Stomach (tissue), 4 donors: ENCODE results near the gene ALK.

Source experiments
- CTCF ChIP-seq, 7 experiments: fragments of 450-650 bp in 4 of 7; fragments of 200-600 bp in 3 of 7; sonication (generic) in 3 of 7; IDR thresholded peaks; one replicate each; pipeline ENCODE4 v1.5.1; 2016 to 2019; ENCODE audit warnings: antibody characterized with exemption in 7 of 7, control low read depth in 2 of 7, mild to moderate bottlenecking in 1 of 7
- EP300 ChIP-seq: sonication (generic); formaldehyde crosslinking; IDR thresholded peaks from one replicate; pipeline ENCODE4 v1.6.1; 2017; ENCODE audit warnings: antibody characterized with exemption
- POLR2A ChIP-seq, 4 donors: fragments of 450-650 bp; IDR thresholded peaks; one replicate each; pipeline ENCODE4 v1.6.1; 2016; ENCODE audit warnings: antibody characterized with exemption in 4 of 4, control low read depth in 2 of 4, mild to moderate bottlenecking in 1 of 4, moderate library complexity in 1 of 4
- POLR2AphosphoS5 ChIP-seq, 3 donors: sonication (generic); formaldehyde crosslinking; IDR thresholded peaks; one replicate each; pipeline ENCODE4 v1.6.1; 2016; ENCODE audit warnings: antibody characterized with exemption in 3 of 3

DNA sequence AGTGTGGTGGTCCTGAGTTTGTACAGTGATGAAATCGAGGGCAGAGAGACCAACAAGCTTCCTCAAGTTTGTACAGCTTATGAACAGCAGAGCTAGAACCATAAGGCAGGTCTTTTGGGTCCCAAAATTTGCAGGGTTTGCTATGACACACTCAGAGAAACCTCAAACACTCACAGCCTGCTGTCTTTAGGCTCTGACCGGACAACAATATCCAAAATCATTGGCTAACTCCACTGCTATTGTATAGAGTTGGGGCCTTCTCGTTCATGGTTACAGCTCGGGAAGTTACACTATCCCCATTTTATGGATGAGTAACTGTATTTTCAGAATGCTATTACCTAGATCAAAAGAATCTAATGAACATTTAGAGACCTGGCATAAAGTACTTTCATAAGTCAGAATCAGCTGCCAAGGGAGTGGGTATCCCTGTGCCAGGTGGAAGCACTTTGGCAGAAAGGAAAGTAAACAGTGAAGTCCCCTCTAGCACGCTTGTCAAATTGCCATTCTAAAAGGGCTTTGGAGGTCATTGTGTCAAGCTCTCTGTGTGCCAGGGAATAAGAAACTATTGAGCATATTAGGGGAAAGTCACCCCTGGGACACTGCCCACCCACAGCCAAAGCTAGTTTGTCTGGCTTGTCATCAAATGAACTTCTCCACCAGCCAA is 331.8 kb downstream of the ALK start:
- TF ChIP-seq POLR2A (IDR thresholded peaks at IDR 0.05) (no peak), CTCF (IDR thresholded peaks at IDR 0.05) (no peak), POLR2AphosphoS5 (IDR thresholded peaks at IDR 0.05) (no peak), EP300 (no peak)
